Upper lobe of right lung (tissue), 1 donor: ENCODE data around the gene NEUROG3. TPM values are rescaled to one million over a fixed set of nuclear protein-coding genes. Genes with fewer than 3 reads are reported as not detected.

Experiments used
- ATAC-seq: fragments of 200-7000 bp; cut with Tn5 transposase; one replicate; pipeline ENCODE4 v1.9.1; 2020; ENCODE audit warnings: mild to moderate bottlenecking, moderate library complexity
- DNase-seq: peaks from one replicate; pipeline ENCODE4 v3.0.0-alpha.2; 2020
- H3K27ac ChIP-seq: fragments of 200-600 bp; one replicate; pipeline ENCODE4 v1.8.0; 2022
- H3K27me3 ChIP-seq: fragments of 200-600 bp; one replicate; pipeline ENCODE4 v1.8.0; 2022; ENCODE audit warnings: mild to moderate bottlenecking
- H3K36me3 ChIP-seq: fragments of 200-600 bp; one replicate; pipeline ENCODE4 v1.8.0; 2022
- H3K4me1 ChIP-seq: fragments of 200-600 bp; one replicate; pipeline ENCODE4 v1.8.0; 2022
- H3K4me3 ChIP-seq: fragments of 200-600 bp; one replicate; pipeline ENCODE4 v1.8.0; 2022; ENCODE audit warnings: mild to moderate bottlenecking
- H3K9me3 ChIP-seq: fragments of 200-600 bp; one replicate; pipeline ENCODE4 v1.8.0; 2022
- CTCF ChIP-seq: fragments of 200-600 bp; IDR thresholded peaks from one replicate; pipeline ENCODE4 v1.8.0; 2022; ENCODE audit warnings: antibody characterized with exemption
- intact Hi-C: fragments of 100-400 bp; cut with DNase I; formaldehyde crosslinking; loops from one replicate; pipeline ENCODE4 v1.11.0; 2022
- total RNA-seq: library from RNA; stranded (reverse); fragmentation: NEBNext Ultra II Directional; extraction: Animal tissue kit (Norgen Biotek cat#: 25700); gene quantifications from one replicate; pipeline ENCODE4 v1.2.1, GENCODE V29; 2021
- donor health status: DM: no; HTN: yes; CAD: no; lungs with severe emphysema.

The NEUROG3 gene
- total RNA-seq, 1 donor from 2014 or later = not detected

GRCh38 chr10:69559525-69559924, 13.7 kb downstream of the NEUROG3 start:
- H3K27me3 ChIP-seq = peaks cover 18% of the 10 kb centered on the region
- intact Hi-C loops = no loop called here
- H3K27ac ChIP-seq = no peak overlapping the region
- no peak overlapping the region for H3K4me3 ChIP-seq
- no peak for TF ChIP-seq CTCF
- no peaks in the 10 kb centered on the region for H3K36me3 ChIP-seq
- DNase-seq (no peak), ATAC-seq (no peak)
- H3K4me1 ChIP-seq = no peaks in the 10 kb centered on the region
- no peaks in the 10 kb centered on the region for H3K9me3 ChIP-seq

GRCh38 chr10:69558559-69558958, 14.7 kb downstream of the NEUROG3 start:
- Histone ChIP-seq H3K27ac (no peak overlapping the region), H3K36me3 (no peaks in the 10 kb centered on the region), H3K4me1 (no peaks in the 10 kb centered on the region), H3K27me3 (peaks cover 8% of the 10 kb centered on the region), H3K4me3 (no peak overlapping the region), H3K9me3 (no peaks in the 10 kb centered on the region)
- intact Hi-C loops = no loop called here
- DNase-seq (no peak), ATAC-seq (peak; percentile 28)
- no peak for TF ChIP-seq CTCF

GRCh38 chr10:69554611-69555010, 18.6 kb downstream of the NEUROG3 start:
- intact Hi-C loops = no loop called here
- ATAC-seq = no peak
- peaks cover 4% of the 10 kb centered on the region for H3K27me3 ChIP-seq
- no peak for TF ChIP-seq CTCF
- no peak overlapping the region for H3K27ac ChIP-seq
- H3K4me1 ChIP-seq = no peaks in the 10 kb centered on the region
- no peaks in the 10 kb centered on the region for H3K36me3 ChIP-seq
- H3K4me3 ChIP-seq = no peak overlapping the region
- H3K9me3 ChIP-seq = peaks cover 8% of the 10 kb centered on the region
- no peak for DNase-seq

- Histone ChIP-seq H3K36me3 (no peaks in the 10 kb centered on the region), H3K27ac (no peak overlapping the region), H3K4me3 (no peak overlapping the region), H3K27me3 (peaks cover 4% of the 10 kb centered on the region), H3K9me3 (peaks cover 8% of the 10 kb centered on the region), H3K4me1 (no peaks in the 10 kb centered on the region)
- intact Hi-C loops = no loop called here
- ATAC-seq (no peak), DNase-seq (no peak)
- no peak for TF ChIP-seq CTCF
These were observed 19.9 kb downstream of the NEUROG3 start for GRCh38 chr10:69553328-69553727.

GRCh38 chr10:69552268-69552667, 21.0 kb downstream of the NEUROG3 start:
- no peak for TF ChIP-seq CTCF
- intact Hi-C loops = no loop called here

GRCh38 chr10:69549959-69550358, 23.3 kb downstream of the NEUROG3 start:
- no peak for TF ChIP-seq CTCF
- ATAC-seq (no peak), DNase-seq (no peak)
- Histone ChIP-seq H3K36me3 (no peaks in the 10 kb centered on the region), H3K4me1 (no peaks in the 10 kb centered on the region), H3K9me3 (peaks cover 8% of the 10 kb centered on the region), H3K27ac (no peak overlapping the region), H3K27me3 (no peaks in the 10 kb centered on the region), H3K4me3 (no peak overlapping the region)
- intact Hi-C loops = no loop called here

More at GRCh38 chr10:69552268-69552667, 21.0 kb downstream of the NEUROG3 start:
- H3K27me3 ChIP-seq = peaks cover 4% of the 10 kb centered on the region
- DNase-seq (no peak), ATAC-seq (no peak)
- no peak overlapping the region for H3K27ac ChIP-seq
- H3K36me3 ChIP-seq = no peaks in the 10 kb centered on the region
- peaks cover 8% of the 10 kb centered on the region for H3K9me3 ChIP-seq
- H3K4me1 ChIP-seq = no peaks in the 10 kb centered on the region
- H3K4me3 ChIP-seq = no peak overlapping the region
